ENCODE measurements around the gene SETDB1. TPM values are rescaled to one million over a fixed set of nuclear protein-coding genes. Genes with fewer than 3 reads are reported as not detected.

SETDB1 gene
- total RNA-seq, 1 donor from 2014 or later: 79.5 TPM

GRCh38 chr1:151009674-151010345 lies 83.6 kb downstream of the SETDB1 start:
- peaks cover 11% of the 10 kb centered on the region for H3K79me2 ChIP-seq (ENCODE audit: low read depth)
- H3K36me3 ChIP-seq: no peaks in the 10 kb centered on the region
- H3K9ac ChIP-seq: no peak overlapping the region
- H3K4me2 ChIP-seq: peak overlapping the region; percentile 82
- no peaks in the 10 kb centered on the region for H3K27me3 ChIP-seq
- H3K9me3 ChIP-seq (ENCODE audit: low read depth): no peaks in the 10 kb centered on the region
- no peak overlapping the region for H3K27ac ChIP-seq
- Mint-ChIP-seq H3K4me1 (peaks cover 42% of the 10 kb centered on the region), H3K9me3 (no peaks in the 10 kb centered on the region), H3K4me3 (peak overlapping the region; percentile 97), H3K27me3 (ENCODE audit: insufficient read depth, low read depth) (peaks cover 4% of the 10 kb centered on the region), H3K36me3 (peaks cover 3% of the 10 kb centered on the region), H3K27ac (no peak overlapping the region)
- no peak for DNase-seq (ENCODE audit: low spot score)
- peaks cover 25% of the 10 kb centered on the region for H3F3A ChIP-seq (ENCODE audit: low read depth)
- TF ChIP-seq, protein P1, sequence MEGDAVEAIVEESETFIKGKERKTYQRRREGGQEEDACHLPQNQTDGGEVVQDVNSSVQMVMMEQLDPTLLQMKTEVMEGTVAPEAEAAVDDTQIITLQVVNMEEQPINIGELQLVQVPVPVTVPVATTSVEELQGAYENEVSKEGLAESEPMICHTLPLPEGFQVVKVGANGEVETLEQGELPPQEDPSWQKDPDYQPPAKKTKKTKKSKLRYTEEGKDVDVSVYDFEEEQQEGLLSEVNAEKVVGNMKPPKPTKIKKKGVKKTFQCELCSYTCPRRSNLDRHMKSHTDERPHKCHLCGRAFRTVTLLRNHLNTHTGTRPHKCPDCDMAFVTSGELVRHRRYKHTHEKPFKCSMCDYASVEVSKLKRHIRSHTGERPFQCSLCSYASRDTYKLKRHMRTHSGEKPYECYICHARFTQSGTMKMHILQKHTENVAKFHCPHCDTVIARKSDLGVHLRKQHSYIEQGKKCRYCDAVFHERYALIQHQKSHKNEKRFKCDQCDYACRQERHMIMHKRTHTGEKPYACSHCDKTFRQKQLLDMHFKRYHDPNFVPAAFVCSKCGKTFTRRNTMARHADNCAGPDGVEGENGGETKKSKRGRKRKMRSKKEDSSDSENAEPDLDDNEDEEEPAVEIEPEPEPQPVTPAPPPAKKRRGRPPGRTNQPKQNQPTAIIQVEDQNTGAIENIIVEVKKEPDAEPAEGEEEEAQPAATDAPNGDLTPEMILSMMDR (IDR thresholded peaks at IDR 0.05): no peak
- TF ChIP-seq EZH2phosphoT487 (IDR thresholded peaks at IDR 0.05) (no peak), EZH2 (IDR thresholded peaks at IDR 0.05) (no peak)
- H2AFZ ChIP-seq (replicated peaks): no peak overlapping the region
- H4K20me1 ChIP-seq (ENCODE audit: low read depth): no peaks in the 10 kb centered on the region
- H3K4me3 ChIP-seq: peak overlapping the region; percentile 76
- peaks cover 21% of the 10 kb centered on the region for H3K4me1 ChIP-seq

DNA sequence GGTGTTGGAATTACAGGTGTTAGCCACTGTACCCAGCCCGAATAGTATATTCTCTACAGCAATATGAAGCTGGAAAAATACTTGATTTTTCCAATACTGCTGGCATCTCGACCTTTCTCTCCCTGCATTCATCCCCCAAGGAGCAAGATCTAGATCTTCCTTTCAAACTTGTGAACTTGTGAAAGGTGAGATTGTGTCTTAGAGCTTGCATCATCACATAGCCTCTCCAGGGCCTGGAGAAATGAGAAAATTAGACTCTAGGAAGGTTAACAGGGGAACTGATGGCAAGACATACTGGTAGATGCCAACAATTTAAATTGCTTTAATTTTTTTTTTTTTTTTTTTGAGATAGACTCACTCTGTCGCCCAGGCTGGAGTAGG lies 84.2 kb downstream of the SETDB1 start:
- H3K36me3 ChIP-seq: no peaks in the 10 kb centered on the region
- no peak overlapping the region for H3K9ac ChIP-seq
- no peak for DNase-seq (ENCODE audit: low spot score)
- TF ChIP-seq, protein P1 (IDR thresholded peaks at IDR 0.05): no peak
- TF ChIP-seq EZH2 (IDR thresholded peaks at IDR 0.05) (no peak), EZH2phosphoT487 (IDR thresholded peaks at IDR 0.05) (no peak)
- H2AFZ ChIP-seq (replicated peaks): no peak overlapping the region
- H3K4me3 ChIP-seq: no peak overlapping the region
- Mint-ChIP-seq H3K27ac (no peak overlapping the region), H3K4me1 (peaks cover 39% of the 10 kb centered on the region), H3K9me3 (no peaks in the 10 kb centered on the region), H3K36me3 (peaks cover 3% of the 10 kb centered on the region), H3K27me3 (ENCODE audit: insufficient read depth, low read depth) (peaks cover 4% of the 10 kb centered on the region), H3K4me3 (peak overlapping the region; percentile 97)
- H3K4me1 ChIP-seq: peaks cover 21% of the 10 kb centered on the region
- H3K27me3 ChIP-seq: no peaks in the 10 kb centered on the region
- peaks cover 25% of the 10 kb centered on the region for H3F3A ChIP-seq (ENCODE audit: low read depth)
- H3K79me2 ChIP-seq (ENCODE audit: low read depth): peaks cover 11% of the 10 kb centered on the region
- H3K27ac ChIP-seq: no peak overlapping the region
- no peaks in the 10 kb centered on the region for H3K9me3 ChIP-seq (ENCODE audit: low read depth)
- no peaks in the 10 kb centered on the region for H4K20me1 ChIP-seq (ENCODE audit: low read depth)
- no peak overlapping the region for H3K4me2 ChIP-seq

- H3K4me1 Mint-ChIP-seq: peaks cover 29% of the 10 kb centered on the region
- peaks cover 11% of the 10 kb centered on the region for H3K79me2 ChIP-seq (ENCODE audit: low read depth)
Observed at GRCh38 chr1:151011154-151011850, 85.1 kb downstream of the SETDB1 start.

More at GRCh38 chr1:151011154-151011850, 85.1 kb downstream of the SETDB1 start:
- H3F3A ChIP-seq (ENCODE audit: low read depth): peaks cover 18% of the 10 kb centered on the region
- DNase-seq (ENCODE audit: low spot score): no peak
- H3K36me3 Mint-ChIP-seq: peaks cover 3% of the 10 kb centered on the region
- no peak overlapping the region for H3K4me2 ChIP-seq
- TF ChIP-seq EZH2 (IDR thresholded peaks at IDR 0.05): no peak
- TF ChIP-seq, protein P1 (IDR thresholded peaks at IDR 0.05): no peak
- no peak for TF ChIP-seq EZH2phosphoT487 (IDR thresholded peaks at IDR 0.05)
- H2AFZ ChIP-seq (replicated peaks): no peak overlapping the region
- H3K27me3 ChIP-seq: no peaks in the 10 kb centered on the region
- peaks cover 4% of the 10 kb centered on the region for H3K27me3 Mint-ChIP-seq (ENCODE audit: insufficient read depth, low read depth)
- no peak overlapping the region for H3K27ac Mint-ChIP-seq
- no peak overlapping the region for H3K4me3 ChIP-seq
- H3K9me3 Mint-ChIP-seq: no peaks in the 10 kb centered on the region
- no peak overlapping the region for H3K9ac ChIP-seq
- H3K27ac ChIP-seq: no peak overlapping the region
- no peak overlapping the region for H3K4me3 Mint-ChIP-seq
- no peaks in the 10 kb centered on the region for H3K9me3 ChIP-seq (ENCODE audit: low read depth)
- no peaks in the 10 kb centered on the region for H4K20me1 ChIP-seq (ENCODE audit: low read depth)
- H3K36me3 ChIP-seq: no peaks in the 10 kb centered on the region
- peaks cover 18% of the 10 kb centered on the region for H3K4me1 ChIP-seq

Measured in neural progenitor cell (in vitro differentiated cells).